Measurements from ENCODE around the gene FAM24B.
"Not testable (repeated sequence)": the region's sequence is repeated elsewhere in the genome, so short reads cannot be mapped to it uniquely, and the experiment has no call there.

FAM24B gene

GRCh38 chr10:122879339-122880273 is at the start of gene FAM24B:
TSS of gene FAM24B (minus strand) at chr10:122879581. CDS start at chr10:122850515, 29,066 bp downstream.
- peak; percentile 35 to 92 (median 84) for DNase-seq

GRCh38 chr10:122915700-122916099 is 36.3 kb upstream of the FAM24B start:
- DNase-seq: no peak

- peak in 2 of 14 donors; percentile 1 to 7 for DNase-seq
Observed at GRCh38 chr10:122911889-122912484, 32.6 kb upstream of the FAM24B start.

GRCh38 chr10:122910310-122910709 is 30.9 kb upstream of the FAM24B start, which contains the start of gene FAM24A:
TSS of gene FAM24A (plus strand) at chr10:122910610. CDS start at chr10:122911635, 1,025 bp downstream.
- no peak for DNase-seq

DNA sequence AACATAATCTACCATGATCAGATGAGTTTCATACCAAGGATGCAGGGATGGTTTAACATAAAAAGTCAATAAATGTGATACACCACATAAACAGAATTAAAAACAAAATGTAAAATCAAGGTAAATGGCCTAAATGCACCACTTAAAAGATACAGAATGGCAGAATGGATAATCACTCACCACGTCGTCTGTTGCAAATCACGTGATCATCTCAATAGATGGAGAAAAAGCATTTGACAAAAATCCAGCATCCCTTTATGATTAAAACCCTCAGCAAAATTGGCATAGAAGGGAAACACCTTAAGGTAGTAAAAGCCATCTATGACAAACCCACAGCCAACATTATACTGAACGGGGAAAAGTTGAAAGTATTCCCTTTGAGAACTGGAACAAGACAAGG is 24.5 kb upstream of the FAM24B start:
- DNase-seq: not testable (repeated sequence)

DNA sequence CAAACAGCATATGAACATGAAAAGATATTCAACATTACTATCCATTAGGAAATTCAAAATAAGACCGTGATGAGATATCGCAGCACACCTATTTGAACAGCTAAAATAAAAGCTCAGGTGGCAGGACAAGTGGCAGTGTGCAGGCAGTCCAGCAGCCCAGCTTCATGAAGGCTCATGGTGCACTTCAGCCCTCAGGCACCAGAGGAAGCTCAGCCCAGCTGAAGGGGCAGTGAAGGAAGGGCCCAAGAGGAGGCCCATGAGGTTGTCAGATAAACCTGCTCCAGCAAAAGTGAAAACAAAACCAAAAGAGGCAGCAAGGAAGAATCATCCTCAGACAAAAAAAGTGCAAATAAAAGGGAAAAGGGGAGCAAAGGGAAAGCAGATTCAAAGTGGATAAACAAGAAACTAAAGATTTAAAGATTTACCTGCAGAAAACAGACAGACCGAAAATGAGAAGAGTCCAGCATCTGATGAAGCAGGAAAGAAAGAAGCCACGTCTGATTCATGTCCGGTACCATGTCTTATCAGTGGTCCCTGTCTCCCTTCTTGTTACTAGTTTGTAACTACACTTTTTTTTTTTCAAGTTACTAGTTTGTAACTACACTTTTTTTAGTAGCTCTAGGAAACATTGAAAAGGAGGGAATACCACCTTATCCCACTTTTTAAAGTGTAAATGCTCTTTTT is 15.0 kb upstream of the FAM24B start:
- no peak for DNase-seq

DNA sequence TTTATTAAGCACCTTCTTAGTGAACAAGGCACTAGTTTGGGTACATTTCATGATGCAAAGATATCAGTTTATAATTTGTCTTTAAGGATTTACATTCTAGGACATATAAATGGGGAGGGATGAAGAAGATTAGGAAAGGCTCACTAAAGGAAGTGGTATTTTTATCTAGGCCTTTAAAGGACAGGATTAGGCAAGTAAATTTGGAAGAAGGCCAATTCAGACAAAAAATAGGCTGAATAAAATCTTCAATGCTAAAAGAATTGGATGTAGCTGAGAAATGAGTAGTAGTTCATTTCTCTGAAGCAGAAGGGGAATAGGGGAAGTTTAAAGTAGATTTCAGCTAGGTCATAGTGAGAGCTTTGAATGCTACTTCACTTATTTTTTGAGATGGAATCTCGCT is 4.8 kb upstream of the FAM24B start:
- DNase-seq: no peak

DNA sequence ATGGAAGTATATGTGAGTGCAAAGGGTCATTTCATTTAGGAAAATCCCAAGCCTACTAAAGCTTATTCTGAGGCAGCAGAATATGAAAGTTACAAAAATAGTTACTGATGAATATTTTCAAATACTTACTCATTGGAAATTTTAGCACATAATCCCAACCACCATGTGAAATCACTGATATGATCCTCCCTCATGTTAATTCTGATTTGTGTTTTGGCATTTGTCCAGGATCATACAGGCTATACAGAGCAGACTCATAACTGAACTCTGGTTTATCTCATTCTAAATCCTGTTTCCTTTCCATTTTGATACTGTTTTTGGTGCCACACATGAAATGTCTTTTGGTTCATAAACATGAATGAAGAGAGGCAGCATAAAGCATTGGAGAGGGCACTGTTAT is 3.4 kb upstream of the FAM24B start:
- DNase-seq: no peak

DNA sequence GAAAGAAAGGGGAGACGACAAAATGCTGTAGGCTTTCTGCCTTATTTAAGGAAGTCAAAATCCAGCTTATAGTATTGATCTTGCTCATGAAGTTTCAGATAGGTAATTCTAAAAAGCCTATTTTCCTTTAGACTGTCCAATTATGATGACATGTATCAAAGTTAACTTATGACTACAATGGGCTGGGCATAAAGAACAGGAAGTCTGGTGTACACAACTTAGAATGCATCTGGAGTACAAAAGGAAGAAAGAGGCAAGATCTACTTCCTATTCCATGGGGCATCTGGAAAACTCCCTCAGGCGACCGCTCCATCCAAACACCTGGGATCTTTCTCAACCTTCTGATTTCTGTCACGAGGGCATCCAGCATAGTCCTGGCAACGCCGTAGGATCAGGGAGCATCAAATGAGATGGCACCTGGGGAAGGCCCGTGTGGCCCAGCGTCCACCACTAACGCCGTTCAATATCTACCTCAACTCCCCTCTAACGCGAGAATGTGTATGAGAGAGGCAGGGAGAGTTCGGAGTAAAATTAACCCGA is 512 bp downstream of the FAM24B start:
- no peak for DNase-seq

GRCh38 chr10:122877264-122877663 is 2.1 kb downstream of the FAM24B start:
- no peak for DNase-seq

DNA sequence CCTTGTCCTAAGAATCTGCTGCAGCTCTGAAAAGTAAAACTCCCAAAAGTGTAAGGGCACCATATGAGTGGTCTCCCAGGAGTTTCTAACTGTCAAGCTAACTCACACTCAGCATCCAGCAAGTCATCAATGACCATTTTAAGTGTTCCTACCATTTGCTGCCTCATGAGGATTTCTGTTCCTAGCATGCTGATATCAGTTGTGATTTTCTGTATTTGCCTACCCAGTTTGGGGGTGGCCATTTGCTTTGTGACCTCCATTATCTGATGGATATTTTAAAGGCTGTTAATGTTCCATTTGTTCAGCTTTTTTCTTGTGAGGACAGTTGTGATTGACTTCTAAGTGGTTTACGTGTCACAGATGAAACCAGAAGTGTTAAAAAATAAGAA is 2.9 kb downstream of the FAM24B start:
- DNase-seq: no peak

GRCh38 chr10:122875843-122876466 is 3.4 kb downstream of the FAM24B start:
- no peak for DNase-seq

GRCh38 chr10:122871947-122872346 is 7.4 kb downstream of the FAM24B start:
- not testable (repeated sequence) for DNase-seq

DNA sequence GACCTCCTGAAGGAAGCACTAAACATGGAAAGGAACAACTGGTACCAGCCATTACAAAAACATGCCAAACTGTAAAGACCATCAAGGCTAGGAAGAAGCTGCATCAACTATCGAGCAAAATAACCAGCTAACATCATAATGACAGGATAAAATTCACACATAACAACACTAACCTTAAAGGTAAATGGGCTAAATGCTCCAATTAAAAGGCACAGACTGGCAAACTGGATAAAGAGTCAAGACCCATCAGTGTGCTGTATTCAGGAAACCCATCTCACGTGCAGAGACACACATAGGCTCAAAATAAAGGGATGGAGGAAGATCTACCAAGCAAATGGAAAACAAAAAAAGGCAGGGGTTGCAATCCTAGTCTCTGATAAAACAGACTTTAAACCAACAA is 10.6 kb downstream of the FAM24B start:
- not testable (repeated sequence) for DNase-seq

DNA sequence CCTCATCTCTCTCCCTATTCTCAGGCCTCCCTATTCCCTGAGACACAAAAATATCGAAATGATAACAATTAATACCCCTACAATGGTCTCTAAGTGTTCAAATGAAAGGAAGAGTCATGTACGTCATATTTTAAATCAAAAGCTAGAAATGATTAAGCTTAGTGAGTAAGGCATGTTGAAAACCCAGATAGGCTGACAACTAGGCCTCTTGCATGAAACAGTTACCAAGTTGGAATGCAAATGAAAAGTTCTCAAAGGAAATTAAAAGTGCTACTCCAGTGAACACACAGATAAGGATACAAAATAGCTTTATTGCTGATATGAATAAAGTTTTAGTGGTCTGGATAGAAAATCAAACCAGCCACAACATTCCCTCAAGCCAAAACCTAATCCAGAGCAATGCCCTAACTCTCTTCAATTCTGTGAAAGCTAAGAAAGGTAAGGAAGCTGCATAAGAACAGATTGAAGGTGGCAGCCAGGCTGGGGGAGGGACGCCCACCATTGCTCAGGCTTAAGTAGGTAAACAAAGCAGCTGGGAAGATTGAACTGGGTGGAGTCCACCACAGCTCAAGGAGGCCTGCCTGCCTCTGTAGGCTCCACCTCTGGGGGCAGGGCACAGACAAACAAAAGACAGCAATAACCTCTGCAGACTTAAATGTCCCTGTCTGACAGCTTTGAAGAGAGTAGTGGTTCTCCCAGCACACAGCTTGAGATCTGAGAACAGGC is 12.5 kb downstream of the FAM24B start:
- not testable (repeated sequence) for DNase-seq

DNA sequence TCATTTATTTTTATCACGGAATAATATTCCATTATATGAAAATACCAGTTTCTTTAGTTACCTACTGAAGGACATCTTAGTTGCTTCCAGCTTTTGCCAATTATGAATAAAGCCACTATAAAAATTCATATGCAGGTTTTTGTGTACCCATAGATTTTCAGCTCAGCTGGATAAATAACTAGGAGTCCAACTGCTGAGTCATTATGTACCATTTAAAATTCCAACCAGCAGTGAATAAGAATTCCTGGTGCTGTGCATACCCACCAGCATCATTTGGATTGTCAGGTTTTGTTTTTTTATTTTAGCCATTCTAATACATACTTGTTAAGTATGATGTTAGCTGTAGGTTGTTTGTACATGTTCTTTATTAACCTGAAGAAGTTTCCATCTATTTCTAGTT is 14.5 kb downstream of the FAM24B start:
- no peak for DNase-seq

DNA sequence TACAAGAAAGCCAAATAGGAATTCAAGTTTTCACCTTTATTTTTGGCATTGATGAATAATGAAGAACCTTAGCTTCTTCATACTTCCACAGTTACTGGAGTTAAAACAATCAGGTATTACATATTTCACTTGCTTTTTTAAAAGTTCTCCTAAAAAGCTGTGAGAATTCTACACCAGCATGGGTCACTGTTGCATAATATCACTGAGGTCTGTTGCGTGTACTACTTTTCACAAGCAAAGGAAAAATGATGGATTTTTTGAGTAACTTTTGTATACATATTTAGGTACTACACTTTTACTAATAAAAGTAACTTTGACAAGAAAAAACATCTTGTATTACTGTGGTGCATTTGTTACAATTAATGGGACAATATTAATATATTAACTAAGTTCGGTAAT is 15.2 kb downstream of the FAM24B start:
- DNase-seq: no peak

DNA sequence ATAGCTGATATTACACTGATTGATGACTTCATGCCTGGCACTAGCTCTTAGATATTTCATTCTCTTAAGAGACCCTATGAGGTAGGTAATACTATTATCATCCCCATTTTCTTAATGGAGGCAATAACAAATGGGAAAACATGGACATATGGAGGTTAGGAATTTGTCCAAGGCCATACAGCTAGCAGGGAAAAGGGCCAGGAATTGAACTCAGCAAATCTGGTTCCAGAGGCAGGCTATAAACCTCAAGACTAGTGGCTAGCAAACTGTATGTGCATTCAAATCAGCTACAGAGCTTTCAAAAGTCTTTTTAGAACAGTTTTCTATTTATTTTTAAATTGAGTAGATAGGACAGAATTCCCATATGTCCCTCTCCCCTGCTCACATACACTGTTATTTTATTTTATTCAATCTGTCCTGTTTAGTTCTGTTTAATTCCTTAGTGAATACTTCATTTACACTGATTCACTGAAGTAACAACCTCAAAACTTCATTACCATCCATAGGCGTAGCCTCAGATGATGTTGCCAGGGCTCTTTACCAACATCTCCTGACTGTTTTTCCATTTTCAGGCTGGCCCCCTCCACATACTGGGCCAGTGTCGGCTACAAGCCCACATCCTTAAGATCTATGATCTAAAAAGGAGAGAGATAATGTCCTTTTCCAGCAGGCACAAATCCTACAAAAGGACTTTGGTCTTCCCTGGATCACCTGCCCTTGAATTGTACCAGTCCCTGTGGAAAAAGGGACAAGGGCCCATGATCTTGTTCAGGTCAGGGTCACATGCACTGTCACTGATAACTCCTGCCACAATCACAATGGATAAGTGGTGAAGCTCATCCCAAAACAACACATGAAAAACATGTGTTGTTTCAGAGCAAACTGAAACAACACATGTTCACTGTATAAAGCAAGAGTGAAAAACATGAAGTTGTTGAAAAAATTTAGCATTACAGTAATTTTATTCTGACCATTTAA is 15.9 kb downstream of the FAM24B start:
- no peak for DNase-seq

DNA sequence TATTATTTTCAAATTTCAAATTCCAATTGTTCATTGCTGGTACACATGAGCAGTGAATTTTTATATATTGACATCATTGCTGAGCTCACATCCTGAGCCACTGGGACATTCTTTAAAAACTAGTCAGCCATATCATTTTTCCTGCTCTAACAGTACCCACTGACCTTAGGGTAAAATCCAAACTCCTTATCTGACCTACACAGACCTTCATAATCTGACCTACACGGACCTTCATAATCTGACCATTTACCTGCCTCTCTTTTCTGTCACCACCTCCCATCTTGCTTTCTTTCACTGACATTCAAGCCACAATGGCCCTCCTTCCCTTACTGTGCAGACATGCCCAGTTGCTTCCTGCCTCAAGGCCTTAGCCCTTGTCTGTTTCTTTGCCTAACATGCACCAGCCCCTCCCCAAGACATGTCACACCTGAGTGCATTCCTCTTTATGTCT is 17.6 kb downstream of the FAM24B start:
- no peak for DNase-seq

DNA sequence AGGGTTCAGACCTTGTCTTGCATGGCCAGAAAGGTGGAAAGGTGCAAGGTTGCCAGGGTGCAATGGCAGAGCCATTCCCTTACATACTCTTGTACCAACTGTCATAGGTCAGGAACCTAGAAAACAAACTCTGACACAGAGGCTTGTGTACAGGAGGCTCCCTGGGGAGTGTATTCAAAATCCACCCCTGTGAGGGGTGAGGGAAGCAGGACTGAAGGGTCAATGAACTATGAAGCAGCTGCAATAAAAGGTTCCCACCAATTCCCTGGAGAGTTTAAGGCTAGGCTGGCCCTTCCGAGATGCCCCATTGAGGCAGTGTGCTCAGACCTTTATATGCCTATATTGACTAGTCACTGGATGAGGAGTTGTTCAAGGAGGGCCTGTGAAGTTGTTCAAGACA is 19.9 kb downstream of the FAM24B start:
- DNase-seq: no peak
